Superior temporal gyrus (tissue), 1 donor: Measurements from ENCODE around the gene ADAMTS17.

Experiments used
- DNase-seq: peaks from one replicate; pipeline ENCODE4 v3.0.0-alpha.2; 2016; ENCODE audit errors: extremely low spot score

The ADAMTS17 gene

GRCh38 chr15:99976811-99977271 lies 364.9 kb downstream of the ADAMTS17 start:
- no peak for DNase-seq

GRCh38 chr15:99976000-99976399 lies 365.8 kb downstream of the ADAMTS17 start:
- no peak for DNase-seq

- no peak for DNase-seq
These were observed 367.5 kb downstream of the ADAMTS17 start for GRCh38 chr15:99974246-99974645.

- DNase-seq: no peak
These were observed 368.4 kb downstream of the ADAMTS17 start for GRCh38 chr15:99973351-99973750.

GRCh38 chr15:99970891-99971430 lies 370.8 kb downstream of the ADAMTS17 start:
- DNase-seq: no peak

- DNase-seq: no peak
These were observed 372.4 kb downstream of the ADAMTS17 start for GRCh38 chr15:99969261-99969920.

GRCh38 chr15:99967841-99968371 lies 373.9 kb downstream of the ADAMTS17 start:
- DNase-seq: no peak

- no peak for DNase-seq
These were observed 375.0 kb downstream of the ADAMTS17 start for GRCh38 chr15:99966815-99967214.

- DNase-seq: no peak
These were observed 376.4 kb downstream of the ADAMTS17 start for GRCh38 chr15:99965376-99965775.

- DNase-seq: no peak
These were observed 377.8 kb downstream of the ADAMTS17 start for GRCh38 chr15:99963976-99964375.

GRCh38 chr15:99963096-99963825 lies 378.5 kb downstream of the ADAMTS17 start:
- no peak for DNase-seq

- no peak for DNase-seq
These were observed 379.7 kb downstream of the ADAMTS17 start for GRCh38 chr15:99962006-99962561.

- DNase-seq: peak; percentile 66
These were observed 380.7 kb downstream of the ADAMTS17 start for GRCh38 chr15:99961011-99961441.

GRCh38 chr15:99959326-99959725 lies 382.4 kb downstream of the ADAMTS17 start:
- no peak for DNase-seq

GRCh38 chr15:99958426-99959097 lies 383.2 kb downstream of the ADAMTS17 start:
- no peak for DNase-seq

- DNase-seq: no peak
These were observed 384.1 kb downstream of the ADAMTS17 start for GRCh38 chr15:99957642-99958013.

- DNase-seq: no peak
These were observed 384.7 kb downstream of the ADAMTS17 start for GRCh38 chr15:99956820-99957641.

GRCh38 chr15:99956022-99956775 lies 385.6 kb downstream of the ADAMTS17 start:
- DNase-seq: no peak

GRCh38 chr15:99955532-99955931 lies 386.2 kb downstream of the ADAMTS17 start:
- no peak for DNase-seq

- DNase-seq: no peak
These were observed 386.6 kb downstream of the ADAMTS17 start for GRCh38 chr15:99955181-99955525.
